AG04450 (cell line): ENCODE measurements around the gene MSMB. TPM values are rescaled to one million over a fixed set of nuclear protein-coding genes. Genes with fewer than 3 reads are reported as not detected.
"Not testable (repeated sequence)": the region's sequence is repeated elsewhere in the genome, so short reads cannot be mapped to it uniquely, and the experiment has no call there.

ENCODE experiments used
- CTCF ChIA-PET: fragments of 300-600, 350-600 bp; formaldehyde crosslinking; extraction: SDS; loops from one replicate; lab custom pipeline; 2022; ENCODE audit warnings: antibody characterized with exemption, inconsistent platforms; lab: Charles Lee
- POLR2A ChIA-PET: fragments of 350-600 bp; formaldehyde crosslinking; extraction: SDS; loops from one replicate; lab custom pipeline; 2021; ENCODE audit warnings: antibody characterized with exemption, inconsistent platforms; lab: Yijun Ruan, JAX
- DNase-seq: peaks from one replicate; pipeline ENCODE4 v3.0.0-alpha.2; 2011; ENCODE audit warnings: low read depth, low spot score
- H3K27ac ChIP-seq: one replicate; pipeline ENCODE4 v1.5.1; 2012; ENCODE audit warnings: low read depth, low read length, control low read depth
- H3K27me3 ChIP-seq: one replicate; pipeline ENCODE4 v1.6.0; 2012; ENCODE audit warnings: low read length; ENCODE audit not compliant: control insufficient read depth, insufficient read depth
- H3K4me3 ChIP-seq: 2 replicates; pipeline ENCODE4 v1.5.1; 2011; ENCODE audit warnings: mild to moderate bottlenecking, low read depth, low read length, control low read depth
- H3K9me3 ChIP-seq: 2 replicates; pipeline ENCODE4 v1.5.1; 2012; ENCODE audit warnings: low read length; ENCODE audit not compliant: control insufficient read depth, insufficient read depth
- polyA plus RNA-seq: library from polyadenylated mRNA; depleted of rRNA; stranded (reverse); fragments of >200 nt; gene quantifications from 2 replicates; pipeline ENCODE4 v1.2.3, GENCODE V29; 2011; rRNA removed
- small RNA-seq: library from RNA; depleted of rRNA; stranded (forward); fragments of <200 nt; gene quantifications from one replicate; pipeline ENCODE3, GENCODE V24; 2012; ENCODE audit warnings: low read depth; ENCODE audit not compliant: insufficient read length
- TF ChIP-seq, protein P1 (sequence below): IDR thresholded peaks from 2 replicates; pipeline ENCODE4 v1.5.1; 2011; ENCODE audit warnings: low read depth, low read length, control low read depth, inconsistent platforms

Gene MSMB
- polyA plus RNA-seq, 1 experiment, result not detected

- POLR2A ChIA-PET, H3K27me3 ChIP-seq, H3K9me3 ChIP-seq, H3K4me3 ChIP-seq, H3K27ac ChIP-seq: not testable (repeated sequence)
- CTCF ChIA-PET, result interaction anchor here (1.1 to 1.6 kb wide), 2 partner anchors 44 to 46 kb away, joined by 5 to 8 read pairs; partner anchors contain the start of gene NCOA4
- TF ChIP-seq, protein P1, sequence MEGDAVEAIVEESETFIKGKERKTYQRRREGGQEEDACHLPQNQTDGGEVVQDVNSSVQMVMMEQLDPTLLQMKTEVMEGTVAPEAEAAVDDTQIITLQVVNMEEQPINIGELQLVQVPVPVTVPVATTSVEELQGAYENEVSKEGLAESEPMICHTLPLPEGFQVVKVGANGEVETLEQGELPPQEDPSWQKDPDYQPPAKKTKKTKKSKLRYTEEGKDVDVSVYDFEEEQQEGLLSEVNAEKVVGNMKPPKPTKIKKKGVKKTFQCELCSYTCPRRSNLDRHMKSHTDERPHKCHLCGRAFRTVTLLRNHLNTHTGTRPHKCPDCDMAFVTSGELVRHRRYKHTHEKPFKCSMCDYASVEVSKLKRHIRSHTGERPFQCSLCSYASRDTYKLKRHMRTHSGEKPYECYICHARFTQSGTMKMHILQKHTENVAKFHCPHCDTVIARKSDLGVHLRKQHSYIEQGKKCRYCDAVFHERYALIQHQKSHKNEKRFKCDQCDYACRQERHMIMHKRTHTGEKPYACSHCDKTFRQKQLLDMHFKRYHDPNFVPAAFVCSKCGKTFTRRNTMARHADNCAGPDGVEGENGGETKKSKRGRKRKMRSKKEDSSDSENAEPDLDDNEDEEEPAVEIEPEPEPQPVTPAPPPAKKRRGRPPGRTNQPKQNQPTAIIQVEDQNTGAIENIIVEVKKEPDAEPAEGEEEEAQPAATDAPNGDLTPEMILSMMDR, result peak; percentile 32
- DNase-seq, result peak; percentile 27
Measured at GRCh38 chr10:45983538-45984186, 62.4 kb downstream of the MSMB start.

Small RNA genes lying within 50 kb of the gene (small RNA-seq; reads per million reads assigned to genes)
- not detected for gene SNORA74C-1

Other genes starting within 250 kb of the MSMB start
- gene AGAP4, start 198.8 kb downstream of the MSMB start, polyA plus RNA-seq, result 9.2 and 13.0 TPM in 2 replicates
- 113 and 137 TPM in 2 replicates for gene TIMM23, start 73.8 kb downstream of the MSMB start, polyA plus RNA-seq
- 139 and 171 TPM in 2 replicates for gene NCOA4, start 15.6 kb downstream of the MSMB start, polyA plus RNA-seq
- not detected in 2 replicates for gene ANTXRL, start 240.7 kb upstream of the MSMB start, polyA plus RNA-seq